ENCODE measurements around the gene LRSAM1.

DNA sequence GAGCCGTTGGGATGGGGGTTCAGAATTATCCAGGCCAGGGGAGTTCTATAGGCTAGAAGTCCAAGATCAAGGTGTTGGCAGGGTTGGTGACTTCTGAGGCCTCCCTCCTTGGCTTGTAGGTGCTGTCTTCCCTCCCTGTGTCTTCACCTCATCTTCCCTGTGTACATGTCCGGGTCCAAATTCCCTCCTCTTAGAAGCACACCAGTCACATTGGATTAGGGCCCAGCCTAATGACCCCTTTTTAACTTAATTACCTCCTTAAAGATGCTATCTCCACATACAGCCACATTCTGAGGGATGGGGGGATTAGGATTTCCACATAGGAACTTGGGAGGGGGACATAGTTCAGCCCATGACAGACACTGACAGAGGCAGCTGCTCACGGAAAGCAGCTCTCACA, 12.1 kb downstream of the LRSAM1 start:
- TF ChIP-seq EP300 (IDR thresholded peaks at IDR 0.05): no peak
- TF ChIP-seq, protein P1, sequence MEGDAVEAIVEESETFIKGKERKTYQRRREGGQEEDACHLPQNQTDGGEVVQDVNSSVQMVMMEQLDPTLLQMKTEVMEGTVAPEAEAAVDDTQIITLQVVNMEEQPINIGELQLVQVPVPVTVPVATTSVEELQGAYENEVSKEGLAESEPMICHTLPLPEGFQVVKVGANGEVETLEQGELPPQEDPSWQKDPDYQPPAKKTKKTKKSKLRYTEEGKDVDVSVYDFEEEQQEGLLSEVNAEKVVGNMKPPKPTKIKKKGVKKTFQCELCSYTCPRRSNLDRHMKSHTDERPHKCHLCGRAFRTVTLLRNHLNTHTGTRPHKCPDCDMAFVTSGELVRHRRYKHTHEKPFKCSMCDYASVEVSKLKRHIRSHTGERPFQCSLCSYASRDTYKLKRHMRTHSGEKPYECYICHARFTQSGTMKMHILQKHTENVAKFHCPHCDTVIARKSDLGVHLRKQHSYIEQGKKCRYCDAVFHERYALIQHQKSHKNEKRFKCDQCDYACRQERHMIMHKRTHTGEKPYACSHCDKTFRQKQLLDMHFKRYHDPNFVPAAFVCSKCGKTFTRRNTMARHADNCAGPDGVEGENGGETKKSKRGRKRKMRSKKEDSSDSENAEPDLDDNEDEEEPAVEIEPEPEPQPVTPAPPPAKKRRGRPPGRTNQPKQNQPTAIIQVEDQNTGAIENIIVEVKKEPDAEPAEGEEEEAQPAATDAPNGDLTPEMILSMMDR (IDR thresholded peaks at IDR 0.05): no peak
- TF ChIP-seq POLR2A (IDR thresholded peaks at IDR 0.05): no peak

All from gastroesophageal sphincter (tissue), 3 donors.